DMS53 treated with DMSO at 0.1 percent for 48 hours (cell line): ENCODE measurements around the gene KDM7A.
"Not testable (repeated sequence)": the region's sequence is repeated elsewhere in the genome, so short reads cannot be mapped to it uniquely, and the experiment has no call there.

Experiments used
- DNase-seq: peaks from one replicate; lab custom pipeline; 2025; ENCODE audit not compliant: unreplicated experiment; lab: John Stamatoyannopoulos, UW

KDM7A gene

GRCh38 chr7:140161047-140161446, 15.7 kb downstream of the KDM7A start:
- no peak for DNase-seq

GRCh38 chr7:140160308-140160707, 16.5 kb downstream of the KDM7A start:
- no peak for DNase-seq

- DNase-seq = no peak
Observed at GRCh38 chr7:140159497-140159896, 17.3 kb downstream of the KDM7A start.

DNA sequence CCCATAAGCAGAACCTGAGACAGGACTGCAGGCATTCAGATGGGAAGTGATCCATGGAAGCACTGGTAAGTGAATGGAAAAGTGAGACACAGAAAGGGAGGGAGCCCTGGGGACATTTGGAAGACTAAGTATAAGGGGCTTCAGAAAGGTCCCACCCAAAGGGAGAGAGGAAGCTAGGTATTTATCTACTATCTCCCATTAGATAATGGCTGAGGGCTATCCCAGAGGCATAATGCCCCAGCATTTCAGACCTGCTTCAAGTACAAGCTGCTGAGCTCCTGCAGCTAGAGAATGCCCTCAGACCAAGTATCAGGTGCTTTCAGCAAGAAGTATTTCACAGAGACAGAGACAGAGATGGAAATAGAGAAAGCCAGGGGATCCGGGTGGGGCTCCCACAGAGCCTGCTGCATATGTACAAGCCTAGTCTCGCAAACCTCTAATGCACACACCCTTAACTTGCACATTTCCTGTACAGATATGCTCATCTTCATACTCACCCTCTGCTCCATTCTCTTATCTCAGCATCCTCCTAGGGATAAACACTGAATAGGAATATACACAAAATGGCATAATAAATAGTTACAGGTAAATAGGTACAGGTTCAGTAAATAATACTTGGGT, 20.2 kb downstream of the KDM7A start:
- no peak for DNase-seq

DNA sequence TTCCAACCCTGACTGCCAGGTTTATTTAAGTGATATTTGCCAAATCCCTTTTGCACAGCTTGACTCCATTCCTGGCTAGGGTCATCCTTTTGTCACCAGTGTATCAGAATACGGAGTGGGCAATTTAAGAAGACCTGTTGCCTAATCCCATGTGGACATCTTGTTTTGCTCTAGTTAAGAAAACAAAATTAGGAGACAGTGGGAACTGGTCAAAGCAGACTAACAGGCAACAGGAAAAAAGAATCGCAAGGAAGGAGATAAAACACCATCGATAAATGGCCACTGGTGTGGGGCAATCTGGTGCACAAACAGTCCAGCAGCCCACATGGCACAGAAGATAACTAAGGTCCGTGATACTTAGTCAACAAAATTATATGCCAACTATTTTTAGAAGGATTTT, 21.4 kb downstream of the KDM7A start:
- no peak for DNase-seq

DNA sequence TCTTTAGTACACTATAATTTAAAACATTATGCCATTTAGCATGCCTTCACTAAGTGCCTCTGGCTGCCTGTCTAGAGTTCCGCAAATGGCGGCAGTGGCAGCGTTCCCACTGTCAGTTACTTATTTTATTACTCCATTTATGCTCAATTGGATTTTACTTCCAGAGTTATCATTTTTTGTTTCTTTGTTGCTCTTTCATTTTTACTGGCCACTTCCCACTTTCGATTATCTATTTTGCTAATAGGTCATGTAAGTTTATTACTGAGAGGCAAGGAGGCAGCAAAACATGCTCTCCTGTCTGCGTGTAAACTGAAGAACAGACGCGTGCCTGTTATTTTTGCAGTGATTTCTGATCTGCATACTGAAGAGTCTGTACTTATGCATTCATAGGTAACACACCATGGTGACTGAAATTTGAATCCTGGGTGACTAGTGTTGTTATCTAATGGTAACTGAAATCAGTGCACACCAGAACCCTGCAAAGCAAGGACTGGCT, 23.1 kb downstream of the KDM7A start:
- DNase-seq = no peak

GRCh38 chr7:140146574-140146973, 30.2 kb downstream of the KDM7A start:
- no peak for DNase-seq

- DNase-seq = no peak
Observed at GRCh38 chr7:140145709-140146108, 31.1 kb downstream of the KDM7A start.

- DNase-seq = no peak
Observed at GRCh38 chr7:140144821-140145220, 32.0 kb downstream of the KDM7A start.

GRCh38 chr7:140143997-140144396, 32.8 kb downstream of the KDM7A start:
- no peak for DNase-seq

GRCh38 chr7:140142031-140142430, 34.8 kb downstream of the KDM7A start:
- no peak for DNase-seq

DNA sequence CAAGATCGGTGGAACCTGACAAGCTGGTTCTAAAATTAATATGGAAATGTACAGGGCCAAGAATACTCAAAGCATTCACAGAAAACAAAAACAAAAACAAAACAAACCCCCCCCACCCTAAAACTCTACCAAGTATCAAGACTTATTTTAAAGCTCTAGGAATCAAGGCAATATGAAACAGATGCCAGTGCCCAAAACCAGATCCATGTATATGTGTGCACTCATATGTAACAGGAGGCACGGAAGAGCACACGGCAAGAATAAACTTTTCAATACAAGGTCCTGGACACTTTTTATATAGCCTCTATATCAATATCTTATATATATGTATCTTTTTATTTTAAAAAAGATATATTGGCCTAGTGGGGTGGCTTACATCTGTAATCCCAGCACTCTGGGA, 35.5 kb downstream of the KDM7A start:
- DNase-seq = no peak

DNA sequence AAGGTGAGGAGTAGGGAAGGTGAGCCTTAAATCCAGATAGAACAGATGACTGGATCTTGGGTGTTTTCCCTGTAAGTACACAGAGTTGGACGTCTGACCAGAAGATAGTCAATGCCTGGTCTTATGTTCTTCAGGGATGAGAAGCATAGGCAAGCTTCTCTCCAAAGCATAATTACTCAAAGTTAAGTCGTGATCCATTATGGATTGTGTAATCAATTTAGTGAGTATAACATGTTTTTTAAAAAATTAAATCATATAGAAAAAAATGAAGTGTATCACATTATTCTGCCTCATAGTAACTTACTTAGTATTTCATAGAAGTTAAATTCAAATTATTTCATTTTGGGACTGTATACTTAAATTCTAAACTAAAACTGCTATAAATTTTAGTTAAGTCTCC, 39.7 kb downstream of the KDM7A start:
- DNase-seq = no peak

DNA sequence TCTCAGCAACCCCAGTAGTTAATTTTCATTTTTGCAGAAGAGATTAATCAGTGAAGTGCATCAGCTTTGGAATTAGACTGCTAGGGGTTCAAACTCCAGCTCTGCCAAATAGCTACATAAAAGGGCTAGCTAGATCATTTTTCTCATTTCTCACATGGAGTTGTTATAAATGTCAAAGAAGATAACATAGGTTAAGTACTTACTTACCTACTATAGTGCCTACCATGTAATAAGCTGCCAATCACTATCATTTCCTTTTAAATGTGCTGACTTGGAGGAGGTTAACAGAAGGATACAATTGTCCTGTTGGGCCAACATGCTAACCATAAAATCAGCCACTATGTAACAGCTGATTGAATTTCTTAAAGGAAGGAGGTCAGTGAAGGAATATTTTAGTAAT, 40.7 kb downstream of the KDM7A start:
- DNase-seq = no peak

DNA sequence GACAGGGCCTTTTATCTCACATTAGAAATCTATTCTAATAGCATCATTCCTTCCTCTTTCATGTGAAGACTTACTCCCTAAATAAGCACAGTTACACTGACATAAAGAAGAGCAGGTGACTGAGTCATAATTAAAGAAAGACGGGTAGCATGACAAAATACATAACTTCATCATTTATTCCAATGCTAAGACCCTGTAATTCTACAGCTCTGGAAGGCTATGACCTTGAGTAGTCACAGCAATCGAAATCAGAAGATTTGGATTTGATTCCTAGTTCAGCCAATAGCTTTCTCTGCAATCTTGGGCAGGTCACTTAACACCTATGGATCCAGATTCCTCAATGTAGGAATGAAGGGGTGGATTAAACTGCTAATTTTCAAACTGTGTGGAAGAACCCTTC, 42.7 kb downstream of the KDM7A start:
- no peak for DNase-seq

GRCh38 chr7:140127360-140128127, 49.2 kb downstream of the KDM7A start:
- no peak for DNase-seq

DNA sequence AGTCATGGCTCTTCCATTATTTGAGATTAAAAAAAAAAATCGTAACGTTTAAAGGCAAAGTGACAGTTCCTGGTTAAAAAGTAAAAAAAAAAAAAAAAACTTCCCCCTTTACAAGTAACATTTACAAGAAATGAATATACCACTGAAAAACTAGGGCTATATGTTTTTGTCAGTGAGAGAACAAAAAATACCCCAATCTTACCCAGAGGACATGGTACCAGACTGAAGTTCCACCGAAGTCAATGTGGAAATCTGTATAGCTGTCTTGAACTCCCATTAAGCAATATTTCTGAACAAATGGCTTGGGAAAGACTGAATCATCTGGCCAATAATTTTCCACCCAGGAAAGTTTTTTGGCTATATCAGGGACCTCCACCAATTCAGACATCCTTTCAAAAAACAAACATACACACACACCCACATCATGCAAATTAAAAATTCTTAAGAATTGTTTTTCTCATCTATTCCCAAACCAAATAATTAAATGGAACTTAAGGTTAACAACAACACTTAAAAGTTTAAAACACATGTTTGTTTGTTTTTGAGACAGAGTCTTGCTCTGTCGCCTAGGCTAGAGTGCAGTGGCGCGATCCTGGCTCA, 50.2 kb downstream of the KDM7A start:
- no peak for DNase-seq

GRCh38 chr7:140122965-140123364, 53.8 kb downstream of the KDM7A start:
- DNase-seq = no peak

DNA sequence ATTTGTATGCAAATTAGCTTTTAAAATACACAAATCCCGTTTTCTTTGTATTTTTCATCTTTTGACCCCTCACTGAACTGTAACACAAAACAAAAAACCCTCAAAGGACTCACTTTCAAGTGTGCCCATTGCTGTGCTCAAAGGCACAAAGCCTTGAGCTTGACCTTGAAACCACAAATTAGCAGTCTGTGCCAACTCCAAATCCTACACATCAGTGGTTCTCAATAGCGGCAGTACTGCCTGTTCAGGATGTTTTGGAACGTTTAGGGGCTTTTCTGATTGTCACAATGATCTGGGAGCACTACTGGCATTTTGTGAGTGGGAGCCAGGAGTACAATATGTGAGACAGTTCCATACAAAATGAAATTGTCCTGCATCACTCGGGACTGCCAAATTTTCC, 55.5 kb downstream of the KDM7A start:
- no peak for DNase-seq

DNA sequence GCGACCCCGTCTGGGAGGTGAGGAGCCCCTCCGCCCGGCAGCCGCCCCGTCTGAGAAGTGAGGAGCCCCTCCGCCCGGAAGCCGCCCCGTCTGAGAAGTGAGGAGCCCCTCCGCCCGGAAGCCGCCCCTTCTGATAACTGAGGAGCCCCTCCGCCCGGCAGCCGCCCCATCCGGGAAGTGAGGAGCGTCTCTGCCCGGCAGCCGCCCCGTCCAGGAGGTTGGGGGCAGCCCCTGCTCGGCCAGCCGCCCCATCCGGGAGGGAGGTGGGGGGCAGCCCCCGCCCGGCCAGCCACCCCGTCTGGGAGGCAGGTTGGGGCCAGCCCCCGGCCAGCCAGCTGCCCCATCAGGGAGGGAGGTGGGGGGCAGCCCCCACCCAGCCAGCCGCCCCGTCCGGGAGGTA, 62.0 kb downstream of the KDM7A start:
- not testable (repeated sequence) for DNase-seq

GRCh38 chr7:140108777-140109176, 68.0 kb downstream of the KDM7A start:
- not testable (repeated sequence) for DNase-seq

DNA sequence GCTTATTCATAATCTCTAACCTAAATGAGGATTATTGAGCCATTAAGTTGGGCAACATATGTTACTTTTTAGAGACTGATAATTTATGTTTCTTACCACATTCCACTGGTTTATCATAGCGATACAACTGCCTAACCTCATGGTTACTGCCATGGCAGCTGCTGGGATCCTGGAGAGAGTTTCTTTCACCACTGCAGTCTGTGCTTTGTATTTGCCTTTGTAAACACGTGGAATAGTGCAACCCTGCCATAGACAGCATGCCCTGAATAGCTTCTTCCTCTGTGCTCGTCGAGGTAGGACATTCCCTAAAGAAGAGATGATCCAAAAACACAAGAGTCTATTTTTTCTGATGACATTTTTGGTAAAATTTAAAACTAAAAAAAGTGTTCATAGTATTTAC, 80.3 kb downstream of the KDM7A start:
- DNase-seq = no peak
